ENCODE results near the gene RAMP1. TPM values are rescaled to one million over a fixed set of nuclear protein-coding genes. Genes with fewer than 3 reads are reported as not detected.

Gene RAMP1
- total RNA-seq, 1 experiment from 2014 or later, result 23.4 TPM

- Histone ChIP-seq H3K4me3 (replicated peaks in 1 of 2; ENCODE audit: low read depth in 1 of 2, low read length in 2 of 2) (no peak overlapping the region), H2AFZ (ENCODE audit: low read depth, low read length, poor library complexity, severe bottlenecking) (no peak overlapping the region), H3K4me2 (ENCODE audit: low read length) (no peak overlapping the region), H3K79me2 (ENCODE audit: insufficient read depth, low read length) (peaks cover 18% of the 10 kb centered on the region), H3K27me3 (ENCODE audit: insufficient read depth, low read length) (no peaks in the 10 kb centered on the region), H4K20me1 (ENCODE audit: insufficient read depth) (no peaks in the 10 kb centered on the region), H3K9me2 (ENCODE audit: insufficient read depth) (no peaks in the 10 kb centered on the region), H3K9ac (ENCODE audit: low read length) (no peak overlapping the region), H3K27ac (ENCODE audit: low read depth, low read length) (no peak overlapping the region), H3K36me3 (ENCODE audit: control insufficient read depth in 1 of 2, insufficient read depth in 2 of 2, low read length in 2 of 2) (no peaks in the 10 kb centered on the region), H3K9me3 (ENCODE audit: control insufficient read depth in 1 of 2, insufficient read depth in 1 of 2, low read depth in 1 of 2, low read length in 2 of 2) (no peaks in the 10 kb centered on the region), H3K4me1 (ENCODE audit: control insufficient read depth in 1 of 2, insufficient read depth in 2 of 2, low read length in 2 of 2) (peaks cover 23 to 41% of the 10 kb centered on the region in 2 experiments)
- RAD21 ChIA-PET (ENCODE audit: low non-redundant PET in 1 of 2, low total read pairs in 2 of 2, uncharacterized antibody in 2 of 2, unreplicated experiment in 2 of 2), result interaction anchor here (0.8 to 1.0 kb wide), 5 partner anchors 65 to 409 kb away, joined by 3 to 5 read pairs (median 3); no protein-coding TSS in a partner anchor
- TF ChIP-seq ELF1 (IDR thresholded peaks at IDR 0.05; ENCODE audit: borderline replicate concordance, low read depth), result no peak
- no peak for TF ChIP-seq RAD21 (IDR thresholded peaks at IDR 0.05; ENCODE audit: low read depth)
- no peak for TF ChIP-seq ZNF274 (IDR thresholded peaks at IDR 0.05; ENCODE audit: low read depth, low read length)
- no peak for TF ChIP-seq YY1 (IDR thresholded peaks at IDR 0.05; ENCODE audit: extremely low read depth, insufficient replicate concordance, low read depth, low read length)
- no peak for TF ChIP-seq MAX (IDR thresholded peaks at IDR 0.05)
- TF ChIP-seq JUND (IDR thresholded peaks at IDR 0.05), result no peak
- no peak for TF ChIP-seq EGR1 (IDR thresholded peaks at IDR 0.05; ENCODE audit: low read depth)
- no peak for TF ChIP-seq SP1 (IDR thresholded peaks at IDR 0.05; ENCODE audit: low read depth)
- TF ChIP-seq CEBPB (IDR thresholded peaks at IDR 0.05; ENCODE audit: low read depth), result no peak
- no peak for TF ChIP-seq CTCF (IDR thresholded peaks at IDR 0.05 in 2 of 3, conservative IDR thresholded peaks at IDR 0.05 in 1 of 3; ENCODE audit: borderline replicate concordance in 1 of 3, insufficient read depth in 1 of 3, low read depth in 2 of 3, low read length in 2 of 3)
- no peak for TF ChIP-seq EZH2phosphoT487 (IDR thresholded peaks at IDR 0.05; ENCODE audit: borderline replicate concordance)
- no peak for TF ChIP-seq CBX3 (IDR thresholded peaks at IDR 0.05; ENCODE audit: low read depth)
- CTCF ChIA-PET, result interaction anchor here (0.9 to 1.4 kb wide), 8 partner anchors 9 to 406 kb away, joined by 3 to 17 read pairs (median 6); no protein-coding TSS in a partner anchor
- BruUV-seq (replicated peaks), result no TSS peak
- intact Hi-C loops (cut with micrococcal nuclease), result loop anchor here (1.0 to 2.0 kb wide), 4 partner anchors 158 to 399 kb away; no protein-coding TSS in a partner anchor
- POLR2A ChIA-PET, result no interaction called here
- ATAC-seq (no peak), DNase-seq (ENCODE audit: low read depth, low spot score) (no peak)
These were observed 1.6 kb upstream of the RAMP1 start for GRCh38 chr2:237857791-237858190.
